ENCODE results near the gene FUNDC1.

- TF ChIP-seq POLR2A (IDR thresholded peaks at IDR 0.05; ENCODE audit: low read length), result no peak
- TF ChIP-seq GATA1 (IDR thresholded peaks at IDR 0.05; ENCODE audit: low read depth, low read length), result no peak
These were observed 48.3 kb downstream of the FUNDC1 start for GRCh38 chrX:44494357-44494756.
